Ishikawa (cell line): ENCODE data around the gene ARHGEF2.

Source experiments
- CEBPB ChIP-seq: IDR thresholded peaks from 2 replicates; pipeline ENCODE4 v1.6.1; 2012
- CREB1 ChIP-seq: IDR thresholded peaks from 2 replicates; pipeline ENCODE4 v1.6.1; 2012; ENCODE audit warnings: low read depth
- EGR1 ChIP-seq: IDR thresholded peaks from 2 replicates; pipeline ENCODE4 v1.6.1; 2012
- EP300 ChIP-seq: IDR thresholded peaks from 2 replicates; pipeline ENCODE4 v1.6.1; 2012; ENCODE audit warnings: borderline replicate concordance
- FOXM1 ChIP-seq: IDR thresholded peaks from 2 replicates; pipeline ENCODE4 v1.6.1; 2012; ENCODE audit warnings: low read depth, borderline replicate concordance
- NFIC ChIP-seq: IDR thresholded peaks from 2 replicates; pipeline ENCODE4 v1.6.1; 2012
- RAD21 ChIP-seq: IDR thresholded peaks from 2 replicates; pipeline ENCODE4 v1.6.1; 2012; ENCODE audit warnings: low read depth
- TAF1 ChIP-seq: IDR thresholded peaks from 2 replicates; pipeline ENCODE4 v1.6.1; 2012; ENCODE audit warnings: low read depth, mild to moderate bottlenecking
- TCF12 ChIP-seq: IDR thresholded peaks from 2 replicates; pipeline ENCODE4 v1.6.1; 2012; ENCODE audit warnings: low read depth
- TEAD4 ChIP-seq: IDR thresholded peaks from 2 replicates; pipeline ENCODE4 v1.6.1; 2012
- YY1 ChIP-seq: IDR thresholded peaks from 2 replicates; pipeline ENCODE4 v1.6.1; 2012; ENCODE audit warnings: low read depth
- ZBTB7A ChIP-seq: IDR thresholded peaks from 2 replicates; pipeline ENCODE4 v1.6.1; 2012; ENCODE audit warnings: low read depth
- TF ChIP-seq, protein P1 (sequence below): IDR thresholded peaks from 2 replicates; pipeline ENCODE4 v1.6.1; 2012; ENCODE audit warnings: low read depth, mild to moderate bottlenecking
- TF ChIP-seq, protein P2 (sequence below): IDR thresholded peaks from 2 replicates; pipeline ENCODE4 v1.6.1; 2012
- TF ChIP-seq, protein P3 (sequence below): IDR thresholded peaks from 2 replicates; pipeline ENCODE4 v1.6.1; 2012

Gene ARHGEF2

DNA sequence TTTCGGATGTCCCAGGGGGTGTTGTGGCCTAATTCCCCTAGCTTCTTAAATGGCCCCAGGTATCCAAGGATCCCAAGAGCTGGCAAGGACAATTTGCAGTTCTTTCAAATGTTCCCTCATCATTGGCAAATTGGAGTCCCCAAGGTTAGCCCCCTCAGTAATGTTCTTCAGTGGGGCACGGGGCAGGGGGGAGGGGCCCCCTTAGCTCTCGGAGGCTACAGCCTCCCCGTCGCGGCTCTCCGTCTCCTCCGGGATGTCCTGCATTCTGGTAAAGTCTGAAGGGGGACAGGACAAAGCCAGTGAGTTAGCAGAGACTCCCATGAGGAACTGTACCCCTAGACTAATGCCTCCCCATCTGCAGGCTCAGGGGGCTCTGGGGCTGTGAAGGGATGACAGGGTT is 30.6 kb downstream of the ARHGEF2 start:
- TF ChIP-seq TAF1 (no peak), TCF12 (no peak)
- TF ChIP-seq, protein P1, sequence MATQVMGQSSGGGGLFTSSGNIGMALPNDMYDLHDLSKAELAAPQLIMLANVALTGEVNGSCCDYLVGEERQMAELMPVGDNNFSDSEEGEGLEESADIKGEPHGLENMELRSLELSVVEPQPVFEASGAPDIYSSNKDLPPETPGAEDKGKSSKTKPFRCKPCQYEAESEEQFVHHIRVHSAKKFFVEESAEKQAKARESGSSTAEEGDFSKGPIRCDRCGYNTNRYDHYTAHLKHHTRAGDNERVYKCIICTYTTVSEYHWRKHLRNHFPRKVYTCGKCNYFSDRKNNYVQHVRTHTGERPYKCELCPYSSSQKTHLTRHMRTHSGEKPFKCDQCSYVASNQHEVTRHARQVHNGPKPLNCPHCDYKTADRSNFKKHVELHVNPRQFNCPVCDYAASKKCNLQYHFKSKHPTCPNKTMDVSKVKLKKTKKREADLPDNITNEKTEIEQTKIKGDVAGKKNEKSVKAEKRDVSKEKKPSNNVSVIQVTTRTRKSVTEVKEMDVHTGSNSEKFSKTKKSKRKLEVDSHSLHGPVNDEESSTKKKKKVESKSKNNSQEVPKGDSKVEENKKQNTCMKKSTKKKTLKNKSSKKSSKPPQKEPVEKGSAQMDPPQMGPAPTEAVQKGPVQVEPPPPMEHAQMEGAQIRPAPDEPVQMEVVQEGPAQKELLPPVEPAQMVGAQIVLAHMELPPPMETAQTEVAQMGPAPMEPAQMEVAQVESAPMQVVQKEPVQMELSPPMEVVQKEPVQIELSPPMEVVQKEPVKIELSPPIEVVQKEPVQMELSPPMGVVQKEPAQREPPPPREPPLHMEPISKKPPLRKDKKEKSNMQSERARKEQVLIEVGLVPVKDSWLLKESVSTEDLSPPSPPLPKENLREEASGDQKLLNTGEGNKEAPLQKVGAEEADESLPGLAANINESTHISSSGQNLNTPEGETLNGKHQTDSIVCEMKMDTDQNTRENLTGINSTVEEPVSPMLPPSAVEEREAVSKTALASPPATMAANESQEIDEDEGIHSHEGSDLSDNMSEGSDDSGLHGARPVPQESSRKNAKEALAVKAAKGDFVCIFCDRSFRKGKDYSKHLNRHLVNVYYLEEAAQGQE: no peak

DNA sequence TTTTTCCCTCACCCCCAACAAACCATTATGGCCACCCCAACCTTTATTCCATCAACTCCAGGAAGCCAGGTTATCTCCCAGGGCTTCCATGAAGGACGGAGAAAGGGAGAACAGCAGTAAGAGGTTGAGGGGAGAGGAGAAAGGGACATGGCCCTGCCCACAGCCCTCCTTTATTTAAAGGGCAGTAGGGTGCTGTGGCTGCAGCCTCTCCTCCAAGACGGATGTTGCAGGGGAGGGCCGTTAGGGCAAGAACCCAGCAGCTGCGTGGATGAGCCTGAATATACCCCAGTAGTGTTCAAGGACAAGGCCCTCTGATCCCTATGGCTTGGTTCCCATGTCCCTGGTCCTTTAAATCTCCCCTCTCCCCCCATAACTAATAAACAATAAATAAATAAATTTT is 31.1 kb downstream of the ARHGEF2 start:
- TF ChIP-seq EP300: no peak
- TF ChIP-seq YY1: no peak
- TF ChIP-seq, protein P2, sequence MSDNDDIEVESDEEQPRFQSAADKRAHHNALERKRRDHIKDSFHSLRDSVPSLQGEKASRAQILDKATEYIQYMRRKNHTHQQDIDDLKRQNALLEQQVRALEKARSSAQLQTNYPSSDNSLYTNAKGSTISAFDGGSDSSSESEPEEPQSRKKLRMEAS: no peak
- TF ChIP-seq ZBTB7A: no peak

DNA sequence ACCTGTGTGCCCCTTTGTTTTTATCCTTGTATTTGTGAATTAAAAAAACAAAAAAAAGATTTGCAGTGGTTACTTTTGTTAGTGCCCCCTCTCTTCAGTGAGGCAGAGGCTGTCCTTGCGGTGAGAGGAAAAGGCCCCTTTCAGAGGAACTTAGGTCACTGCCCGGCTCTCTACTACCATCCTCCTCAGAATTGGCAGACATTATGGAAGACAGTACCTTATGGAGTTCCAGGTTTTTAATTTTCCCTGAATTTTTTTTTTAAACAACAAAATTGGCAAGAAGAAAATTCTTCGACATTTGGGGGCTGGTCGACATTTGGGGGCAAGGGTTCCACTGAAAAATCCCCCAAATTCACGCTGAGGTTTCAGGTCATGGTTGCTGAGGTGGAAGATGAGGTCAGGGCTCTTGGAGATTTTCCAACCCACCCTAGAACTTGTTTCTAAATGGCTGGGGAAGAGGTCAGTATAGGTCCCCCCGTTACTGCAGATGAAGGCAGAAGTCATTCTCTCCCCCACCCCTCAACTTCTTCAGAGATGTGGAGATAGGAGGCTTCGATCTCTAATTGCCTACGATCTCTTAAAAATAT is 31.6 kb downstream of the ARHGEF2 start:
- TF ChIP-seq NFIC (no peak), TCF12 (no peak), EGR1 (no peak)

DNA sequence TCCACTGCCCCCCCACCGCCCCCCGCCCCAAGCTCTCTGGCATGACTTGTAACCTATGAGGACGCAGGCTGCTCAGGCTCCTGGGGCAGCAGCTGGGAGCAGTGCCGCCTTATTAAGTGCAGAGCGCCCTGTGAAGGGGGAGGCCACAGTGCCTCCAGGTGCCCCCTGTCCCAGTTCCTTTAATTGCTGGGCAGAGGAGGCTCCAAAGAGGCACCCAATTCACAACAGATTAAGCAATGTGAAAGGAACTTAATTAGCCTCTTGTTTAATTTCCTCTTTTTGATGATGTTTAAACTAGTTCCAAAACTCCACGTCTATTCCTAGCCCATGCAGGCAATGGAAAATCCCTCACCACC is 33.9 kb downstream of the ARHGEF2 start:
- TF ChIP-seq EGR1 (no peak), NFIC (no peak), ZBTB7A (no peak), CREB1 (no peak), TCF12 (no peak), FOXM1 (no peak), EP300 (no peak)
- TF ChIP-seq, protein P2: no peak

DNA sequence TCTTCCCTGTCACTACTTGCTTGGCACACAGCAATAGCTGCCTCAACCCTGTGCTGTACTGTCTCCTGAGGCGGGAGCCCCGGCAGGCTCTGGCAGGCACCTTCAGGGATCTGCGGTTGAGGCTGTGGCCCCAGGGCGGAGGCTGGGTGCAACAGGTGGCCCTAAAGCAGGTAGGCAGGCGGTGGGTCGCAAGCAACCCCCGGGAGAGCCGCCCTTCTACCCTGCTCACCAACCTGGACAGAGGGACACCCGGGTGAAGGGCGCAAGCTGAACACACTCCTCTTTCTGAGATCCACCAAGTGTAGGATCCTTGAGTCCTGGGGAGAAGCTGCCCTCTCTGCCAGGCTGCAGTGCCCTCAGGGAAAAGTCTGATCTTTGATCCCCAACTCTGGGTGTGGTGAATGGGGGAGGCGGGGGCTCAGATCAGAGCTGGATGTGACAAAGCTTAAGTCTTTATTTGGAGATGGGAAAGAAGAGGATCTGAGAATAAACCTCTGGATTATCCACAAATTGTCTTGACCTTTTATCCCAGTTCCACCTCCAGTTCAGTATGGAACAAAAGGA is 35.7 kb downstream of the ARHGEF2 start:
- TF ChIP-seq, protein P3, sequence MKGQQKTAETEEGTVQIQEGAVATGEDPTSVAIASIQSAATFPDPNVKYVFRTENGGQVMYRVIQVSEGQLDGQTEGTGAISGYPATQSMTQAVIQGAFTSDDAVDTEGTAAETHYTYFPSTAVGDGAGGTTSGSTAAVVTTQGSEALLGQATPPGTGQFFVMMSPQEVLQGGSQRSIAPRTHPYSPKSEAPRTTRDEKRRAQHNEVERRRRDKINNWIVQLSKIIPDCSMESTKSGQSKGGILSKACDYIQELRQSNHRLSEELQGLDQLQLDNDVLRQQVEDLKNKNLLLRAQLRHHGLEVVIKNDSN: no peak
- TF ChIP-seq, protein P1: no peak
- TF ChIP-seq CEBPB (no peak), FOXM1 (no peak), TEAD4 (no peak), TCF12 (no peak), ZBTB7A (no peak), YY1 (no peak), NFIC (no peak), RAD21 (no peak), TAF1 (no peak), CREB1 (no peak), EP300 (no peak), EGR1 (no peak)
- TF ChIP-seq, protein P2: no peak

DNA sequence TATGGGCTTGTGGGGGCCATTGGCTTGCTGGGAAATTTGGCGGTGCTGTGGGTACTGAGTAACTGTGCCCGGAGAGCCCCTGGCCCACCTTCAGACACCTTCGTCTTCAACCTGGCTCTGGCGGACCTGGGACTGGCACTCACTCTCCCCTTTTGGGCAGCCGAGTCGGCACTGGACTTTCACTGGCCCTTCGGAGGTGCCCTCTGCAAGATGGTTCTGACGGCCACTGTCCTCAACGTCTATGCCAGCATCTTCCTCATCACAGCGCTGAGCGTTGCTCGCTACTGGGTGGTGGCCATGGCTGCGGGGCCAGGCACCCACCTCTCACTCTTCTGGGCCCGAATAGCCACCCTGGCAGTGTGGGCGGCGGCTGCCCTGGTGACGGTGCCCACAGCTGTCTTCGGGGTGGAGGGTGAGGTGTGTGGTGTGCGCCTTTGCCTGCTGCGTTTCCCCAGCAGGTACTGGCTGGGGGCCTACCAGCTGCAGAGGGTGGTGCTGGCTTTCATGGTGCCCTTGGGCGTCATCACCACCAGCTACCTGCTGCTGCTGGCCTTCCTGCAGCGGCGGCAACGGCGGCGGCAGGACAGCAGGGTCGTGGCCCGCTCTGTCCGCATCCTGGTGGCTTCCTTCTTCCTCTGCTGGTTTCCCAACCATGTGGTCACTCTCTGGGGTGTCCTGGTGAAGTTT is 36.4 kb downstream of the ARHGEF2 start:
- no peak for TF ChIP-seq FOXM1
- TF ChIP-seq CEBPB: no peak
- TF ChIP-seq TAF1: no peak
- TF ChIP-seq RAD21: no peak
- no peak for TF ChIP-seq EGR1
- TF ChIP-seq NFIC: no peak
- TF ChIP-seq, protein P3: no peak
- no peak for TF ChIP-seq ZBTB7A
- TF ChIP-seq TCF12: no peak
- TF ChIP-seq CREB1: no peak
- TF ChIP-seq, protein P1: no peak
- no peak for TF ChIP-seq EP300
- TF ChIP-seq YY1: no peak
- TF ChIP-seq TEAD4: no peak
- TF ChIP-seq, protein P2: no peak
